Astrocyte (in vitro differentiated cells and primary cell): Measurements from ENCODE around the gene RICTOR.

ENCODE experiments used
- EZH2 ChIP-seq: IDR thresholded peaks from 2 replicates; pipeline ENCODE4 v1.6.1; 2012; ENCODE audit warnings: mild to moderate bottlenecking, low read length, inconsistent platforms; ENCODE audit not compliant: insufficient read depth
- TF ChIP-seq, protein P1 (sequence below): IDR thresholded peaks from 2 replicates; pipeline ENCODE4 v1.5.1; 2011; ENCODE audit warnings: low read depth, mild to moderate bottlenecking, inconsistent platforms, low read length, moderate library complexity; ENCODE audit not compliant: insufficient read depth

- TF ChIP-seq, protein P1, sequence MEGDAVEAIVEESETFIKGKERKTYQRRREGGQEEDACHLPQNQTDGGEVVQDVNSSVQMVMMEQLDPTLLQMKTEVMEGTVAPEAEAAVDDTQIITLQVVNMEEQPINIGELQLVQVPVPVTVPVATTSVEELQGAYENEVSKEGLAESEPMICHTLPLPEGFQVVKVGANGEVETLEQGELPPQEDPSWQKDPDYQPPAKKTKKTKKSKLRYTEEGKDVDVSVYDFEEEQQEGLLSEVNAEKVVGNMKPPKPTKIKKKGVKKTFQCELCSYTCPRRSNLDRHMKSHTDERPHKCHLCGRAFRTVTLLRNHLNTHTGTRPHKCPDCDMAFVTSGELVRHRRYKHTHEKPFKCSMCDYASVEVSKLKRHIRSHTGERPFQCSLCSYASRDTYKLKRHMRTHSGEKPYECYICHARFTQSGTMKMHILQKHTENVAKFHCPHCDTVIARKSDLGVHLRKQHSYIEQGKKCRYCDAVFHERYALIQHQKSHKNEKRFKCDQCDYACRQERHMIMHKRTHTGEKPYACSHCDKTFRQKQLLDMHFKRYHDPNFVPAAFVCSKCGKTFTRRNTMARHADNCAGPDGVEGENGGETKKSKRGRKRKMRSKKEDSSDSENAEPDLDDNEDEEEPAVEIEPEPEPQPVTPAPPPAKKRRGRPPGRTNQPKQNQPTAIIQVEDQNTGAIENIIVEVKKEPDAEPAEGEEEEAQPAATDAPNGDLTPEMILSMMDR = no peak
- TF ChIP-seq EZH2 = no peak
Measured at GRCh38 chr5:38953426-38954012, 120.7 kb downstream of the RICTOR start.
